HepG2 (cell line): ENCODE results near the gene HK2. TPM values are rescaled to one million over a fixed set of nuclear protein-coding genes. Genes with fewer than 3 reads are reported as not detected.

Source experiments
- ATAC-seq: fragments of 200-7000 bp; cut with Tn5 transposase; 3 replicates; pipeline ENCODE4 v1.9.1; 2020; ENCODE audit warnings: mild to moderate bottlenecking, moderate library complexity
- BruUV-seq: library from RNA; stranded (reverse); fragments of 400-500 nt; replicated peaks from 2 replicates; lab custom pipeline; 2021; lab: Mats Ljungman, UMichigan
- CTCF ChIA-PET: fragments of 300-600 bp; formaldehyde crosslinking; extraction: SDS; loops from one replicate; lab custom pipeline; 2021; ENCODE audit warnings: low total read pairs, inconsistent platforms, low intra/inter-chr PET ratio; lab: Yijun Ruan, JAX
- POLR2A ChIA-PET: fragments of 350-600 bp; sonication (Branson Sonifier 250); formaldehyde crosslinking; loops from one replicate; lab custom pipeline; 2020; ENCODE audit warnings: antibody characterized with exemption, inconsistent platforms; lab: Yijun Ruan, JAX
- DNase-seq: peaks from one replicate; pipeline ENCODE4 v3.0.0-alpha.2; 2015; ENCODE audit warnings: low spot score
- FAIRE-seq: peaks from 3 replicates; lab custom pipeline; 2011; peaks lifted over from hg19 to GRCh38; lab: Jason Lieb, UNC
- H2AFZ ChIP-seq: one replicate; pipeline ENCODE4 v1.6.1; 2011; ENCODE audit warnings: low read length, inconsistent platforms
- H3K27ac ChIP-seq: fragments of 300-600 bp; 3 replicates; pipeline ENCODE4 v1.8.0; 2011; ENCODE audit warnings: mixed run types, mild to moderate bottlenecking, mixed read lengths, low read length, inconsistent platforms; ENCODE audit not compliant: insufficient read depth; ENCODE audit errors: extremely low read length
- H3K27me3 ChIP-seq, 2 experiments: fragments of 200-600 bp in 1 of 2; 2 replicates in 1 of 2; 3 replicates in 1 of 2; pipeline versions ENCODE4 v1.6.0 to v1.8.0; 2011; ENCODE audit warnings: low read length in 2 of 2, mild to moderate bottlenecking in 2 of 2, moderate library complexity in 2 of 2, inconsistent platforms in 1 of 2; ENCODE audit not compliant: insufficient read depth in 2 of 2, control insufficient read depth in 1 of 2
- H3K36me3 ChIP-seq, 2 experiments: fragments of 200-600 bp in 1 of 2; replicated peaks in 1 of 2; 2 replicates in 1 of 2; 3 replicates in 1 of 2; pipeline versions ENCODE4 v1.5.1 to v1.8.0; 2011; ENCODE audit warnings: low read length in 2 of 2, inconsistent platforms in 1 of 2; ENCODE audit not compliant: insufficient read depth in 2 of 2, control insufficient read depth in 1 of 2
- H3K4me1 ChIP-seq: 2 replicates; pipeline ENCODE4 v1.5.1; 2012; ENCODE audit warnings: low read length, inconsistent platforms; ENCODE audit not compliant: insufficient read depth
- H3K4me2 ChIP-seq: 2 replicates; pipeline ENCODE4 v1.6.0; 2011; ENCODE audit warnings: low read depth, low read length, inconsistent platforms
- H3K4me3 ChIP-seq, 3 experiments: fragments of 200-600 bp in 1 of 3; sonication (generic), shearing (Covaris generic) in 1 of 3; replicated peaks in 1 of 3; 2 replicates each; pipeline ENCODE4 v1.5.1; 2011 to 2016; ENCODE audit warnings: low read length in 3 of 3, inconsistent platforms in 2 of 3, low read depth in 2 of 3, mild to moderate bottlenecking in 2 of 3, control low read depth in 1 of 3, mixed read lengths in 1 of 3; ENCODE audit not compliant: insufficient read depth in 1 of 3
- H3K79me2 ChIP-seq: one replicate; pipeline ENCODE4 v1.6.1; 2011; ENCODE audit warnings: low read length, inconsistent platforms; ENCODE audit not compliant: insufficient read depth
- H3K9ac ChIP-seq: 2 replicates; pipeline ENCODE4 v1.6.0; 2011; ENCODE audit warnings: mild to moderate bottlenecking, low read depth, low read length, inconsistent platforms; ENCODE audit not compliant: insufficient read depth
- H3K9me3 ChIP-seq: 2 replicates; pipeline ENCODE4 v1.5.1; 2012; ENCODE audit warnings: mild to moderate bottlenecking, low read length
- H4K20me1 ChIP-seq: 2 replicates; pipeline ENCODE4 v1.6.0; 2011; ENCODE audit warnings: inconsistent platforms, mild to moderate bottlenecking, low read length, moderate library complexity; ENCODE audit not compliant: insufficient read depth
- ETV6 ChIP-seq: sonication (generic); formaldehyde crosslinking; conservative IDR thresholded peaks from 2 replicates; pipeline ENCODE4 v1.4.0; 2020; ENCODE audit warnings: missing genetic modification reagents
- HIVEP1 ChIP-seq: sonication (generic); formaldehyde crosslinking; IDR thresholded peaks from 2 replicates; pipeline ENCODE4 v1.4.0; 2020; ENCODE audit warnings: mild to moderate bottlenecking, missing genetic modification reagents
- HOXA7 ChIP-seq: sonication (generic); formaldehyde crosslinking; IDR thresholded peaks from 2 replicates; pipeline ENCODE4 v1.8.1; 2022; ENCODE audit warnings: mild to moderate bottlenecking, missing genetic modification reagents, moderate library complexity
- MYC ChIP-seq: sonication (generic); formaldehyde crosslinking; IDR thresholded peaks from 2 replicates; pipeline ENCODE4 v1.9.0; 2021; ENCODE audit warnings: missing genetic modification reagents, borderline replicate concordance
- NFE2L1 ChIP-seq: sonication (generic); formaldehyde crosslinking; IDR thresholded peaks from 2 replicates; pipeline ENCODE4 v1.4.0; 2020; ENCODE audit warnings: missing genetic modification reagents, mild to moderate bottlenecking, borderline replicate concordance
- RERE ChIP-seq: IDR thresholded peaks from 2 replicates; pipeline ENCODE4 v1.6.1; 2016; ENCODE audit warnings: low read depth, missing genetic modification reagents, missing compliant biosample characterization
- ZFP36 ChIP-seq: fragments of 150-350 bp; IDR thresholded peaks from 2 replicates; pipeline ENCODE4 v1.6.1; 2018; ENCODE audit warnings: borderline replicate concordance, low read length, low read depth; ENCODE audit not compliant: partially characterized antibody
- ZIK1 ChIP-seq: sonication (generic); formaldehyde crosslinking; IDR thresholded peaks from 2 replicates; pipeline ENCODE4 v1.5.0; 2020; ENCODE audit warnings: mild to moderate bottlenecking, low read depth, missing genetic modification reagents, borderline replicate concordance
- ZNF225 ChIP-seq: sonication (generic); formaldehyde crosslinking; IDR thresholded peaks from 2 replicates; pipeline ENCODE4 v1.4.0; 2020; ENCODE audit warnings: mild to moderate bottlenecking, missing genetic modification reagents
- ZNF256 ChIP-seq: sonication (generic); formaldehyde crosslinking; conservative IDR thresholded peaks from 2 replicates; pipeline ENCODE4 v1.4.0; 2020; ENCODE audit warnings: missing genetic modification reagents
- ZNF562 ChIP-seq: sonication (generic); formaldehyde crosslinking; IDR thresholded peaks from 2 replicates; pipeline ENCODE4 v1.8.0; 2022; ENCODE audit warnings: missing genetic modification reagents, borderline replicate concordance
- ZNF564 ChIP-seq: sonication (generic); formaldehyde crosslinking; IDR thresholded peaks from 2 replicates; pipeline ENCODE4 v1.8.1; 2023; ENCODE audit warnings: mild to moderate bottlenecking, missing genetic modification reagents
- WGBS: methylation state at CpG from one replicate; pipeline ENCODE4 v1.1.6; 2017; ENCODE audit warnings: low lambda C conversion rate; 5-methylcytosine and 5-hydroxymethylcytosine counted together
- in situ Hi-C: cut with HindIII; loops from 2 replicates; pipeline ENCODE4 v1.10.0; 2017; ENCODE audit warnings: low pct_unique_long_range_greater_than_20kb; ENCODE audit not compliant: extremely low pct_ligation_motif_present
- intact Hi-C: fragments of 100-400 bp; cut with micrococcal nuclease; formaldehyde crosslinking; loops from one replicate; pipeline ENCODE4 v1.10.0; 2022; ENCODE audit not compliant: unreplicated experiment
- polyA plus RNA-seq, 8 experiments: library from polyadenylated mRNA; depleted of rRNA in 3 of 8; stranded (reverse) in 7 of 8; unstranded in 1 of 8; fragments of >200 nt; fragmentation: Illumina TruSeq in 4 of 8; extraction: Trizol in 4 of 8; gene quantifications; 2 replicates each; pipeline versions ENCODE4 v1.2.1 to v1.2.3, GENCODE V29; 2011 to 2016; ENCODE audit warnings: low read depth in 4 of 8, missing spikeins in 1 of 8, mixed read lengths in 1 of 8; ENCODE audit not compliant: insufficient read depth in 1 of 8
- total RNA-seq, 5 experiments: library from RNA; depleted of rRNA; stranded (reverse); fragments of >200 nt; fragmentation: Illumina TruSeq; extraction: Trizol; gene quantifications; 2 replicates each; pipeline ENCODE4 v1.2.3, GENCODE V29; 2016; ENCODE audit warnings: low read depth in 1 of 5
- TF ChIP-seq, protein P1 (sequence below): sonication (generic); formaldehyde crosslinking; IDR thresholded peaks from 2 replicates; pipeline ENCODE4 v1.5.0; 2020; ENCODE audit warnings: mild to moderate bottlenecking, missing genetic modification reagents, borderline replicate concordance
- TF ChIP-seq, protein P2 (sequence below): sonication (generic); formaldehyde crosslinking; IDR thresholded peaks from 2 replicates; pipeline ENCODE4 v1.4.0; 2020; ENCODE audit warnings: missing genetic modification reagents

HK2 gene
- total and polyA plus RNA-seq, 2 of the 13 experiments (the other 11 are each of a cell fraction or from before 2014, with no cell fraction given), result 13.2 to 101 TPM

- in situ Hi-C loops, result loop anchor here (10.0 kb wide), 1 partner anchor 335 kb away; no protein-coding TSS in a partner anchor
- intact Hi-C loops, result no loop called here
- H3K9ac ChIP-seq, result no peak overlapping the region
- no peak for ATAC-seq
- H3K36me3 ChIP-seq, result no peaks in the 10 kb centered on the region
- no peaks in the 10 kb centered on the region for H3K79me2 ChIP-seq
- H3K4me2 ChIP-seq, result no peak overlapping the region
- H3K4me3 ChIP-seq, result no peak overlapping the region
- POLR2A ChIA-PET, result no interaction called here
- CTCF ChIA-PET, result no interaction called here
- H3K27ac ChIP-seq, result no peak overlapping the region
- H3K4me1 ChIP-seq, result peaks cover 25% of the 10 kb centered on the region
- WGBS, result 55% methylated on average over 1 of the region's 1 CpG
- peaks cover 0 to 8% of the 10 kb centered on the region in 2 experiments; a peak in 1 of 5 replicates for H3K27me3 ChIP-seq
- no peaks in the 10 kb centered on the region for H4K20me1 ChIP-seq
- TF ChIP-seq ZFP36 (no peak), ZNF256 (no peak), ETV6 (no peak), HOXA7 (no peak), MYC (CRISPR knock-in tag) (no peak), RERE (no peak), ZNF225 (CRISPR knock-in tag) (no peak), HIVEP1 (no peak), ZNF564 (CRISPR knock-in tag) (no peak), NFE2L1 (no peak), ZNF562 (CRISPR knock-in tag) (no peak), ZIK1 (no peak)
- TF ChIP-seq, protein P1, sequence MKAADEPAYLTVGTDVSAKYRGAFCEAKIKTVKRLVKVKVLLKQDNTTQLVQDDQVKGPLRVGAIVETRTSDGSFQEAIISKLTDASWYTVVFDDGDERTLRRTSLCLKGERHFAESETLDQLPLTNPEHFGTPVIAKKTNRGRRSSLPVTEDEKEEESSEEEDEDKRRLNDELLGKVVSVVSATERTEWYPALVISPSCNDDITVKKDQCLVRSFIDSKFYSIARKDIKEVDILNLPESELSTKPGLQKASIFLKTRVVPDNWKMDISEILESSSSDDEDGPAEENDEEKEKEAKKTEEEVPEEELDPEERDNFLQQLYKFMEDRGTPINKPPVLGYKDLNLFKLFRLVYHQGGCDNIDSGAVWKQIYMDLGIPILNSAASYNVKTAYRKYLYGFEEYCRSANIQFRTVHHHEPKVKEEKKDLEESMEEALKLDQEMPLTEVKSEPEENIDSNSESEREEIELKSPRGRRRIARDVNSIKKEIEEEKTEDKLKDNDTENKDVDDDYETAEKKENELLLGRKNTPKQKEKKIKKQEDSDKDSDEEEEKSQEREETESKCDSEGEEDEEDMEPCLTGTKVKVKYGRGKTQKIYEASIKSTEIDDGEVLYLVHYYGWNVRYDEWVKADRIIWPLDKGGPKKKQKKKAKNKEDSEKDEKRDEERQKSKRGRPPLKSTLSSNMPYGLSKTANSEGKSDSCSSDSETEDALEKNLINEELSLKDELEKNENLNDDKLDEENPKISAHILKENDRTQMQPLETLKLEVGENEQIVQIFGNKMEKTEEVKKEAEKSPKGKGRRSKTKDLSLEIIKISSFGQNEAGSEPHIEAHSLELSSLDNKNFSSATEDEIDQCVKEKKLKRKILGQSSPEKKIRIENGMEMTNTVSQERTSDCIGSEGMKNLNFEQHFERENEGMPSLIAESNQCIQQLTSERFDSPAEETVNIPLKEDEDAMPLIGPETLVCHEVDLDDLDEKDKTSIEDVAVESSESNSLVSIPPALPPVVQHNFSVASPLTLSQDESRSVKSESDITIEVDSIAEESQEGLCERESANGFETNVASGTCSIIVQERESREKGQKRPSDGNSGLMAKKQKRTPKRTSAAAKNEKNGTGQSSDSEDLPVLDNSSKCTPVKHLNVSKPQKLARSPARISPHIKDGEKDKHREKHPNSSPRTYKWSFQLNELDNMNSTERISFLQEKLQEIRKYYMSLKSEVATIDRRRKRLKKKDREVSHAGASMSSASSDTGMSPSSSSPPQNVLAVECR, result no peak
- TF ChIP-seq, protein P2, sequence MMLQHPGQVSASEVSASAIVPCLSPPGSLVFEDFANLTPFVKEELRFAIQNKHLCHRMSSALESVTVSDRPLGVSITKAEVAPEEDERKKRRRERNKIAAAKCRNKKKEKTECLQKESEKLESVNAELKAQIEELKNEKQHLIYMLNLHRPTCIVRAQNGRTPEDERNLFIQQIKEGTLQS (CRISPR knock-in tag), result no peak
- DNase-seq, result no peak
- no peaks in the 10 kb centered on the region for H3K9me3 ChIP-seq
- FAIRE-seq, result no peak
- no peak overlapping the region for H2AFZ ChIP-seq
- no TSS peak for BruUV-seq
Observed at GRCh38 chr2:74910245-74910644, 76.3 kb downstream of the HK2 start.
